Activated B cell treated with CpG ODN at 0.5 μM for 24 hours (primary cell): ENCODE data around the gene DCXR. TPM values are rescaled to one million over a fixed set of nuclear protein-coding genes. Genes with fewer than 3 reads are reported as not detected.

Source experiments
- ATAC-seq: fragments of 200-7000 bp; cut with Tn5 transposase; one replicate; pipeline ENCODE4 v1.10.0; 2021; ENCODE audit warnings: low read depth, mild to moderate bottlenecking, moderate library complexity
- CTCF ChIA-PET: fragments of 350-600 bp; sonication (Branson Sonifier 250); formaldehyde crosslinking; loops from one replicate; lab custom pipeline; 2021; ENCODE audit warnings: antibody characterized with exemption; lab: Charles Lee
- POLR2A ChIA-PET: fragments of 350-600 bp; sonication (Branson Sonifier 250); formaldehyde crosslinking; loops from one replicate; lab custom pipeline; 2021; ENCODE audit warnings: antibody characterized with exemption; lab: Charles Lee
- DNase-seq: peaks from one replicate; pipeline ENCODE4 v3.0.0; 2022
- H3K27ac Mint-ChIP-seq: one replicate; pipeline ENCODE4 v1.8.0; 2020; ENCODE audit warnings: mixed read lengths
- H3K27me3 Mint-ChIP-seq: one replicate; pipeline ENCODE4 v1.8.0; 2021; ENCODE audit warnings: mixed read lengths
- H3K36me3 Mint-ChIP-seq: one replicate; pipeline ENCODE4 v1.8.0; 2021; ENCODE audit warnings: low read depth, mixed read lengths
- H3K4me1 Mint-ChIP-seq: one replicate; pipeline ENCODE4 v1.8.0; 2021; ENCODE audit warnings: mixed read lengths
- H3K4me3 Mint-ChIP-seq: one replicate; pipeline ENCODE4 v1.8.0; 2020; ENCODE audit warnings: mild to moderate bottlenecking, mixed read lengths
- H3K9me3 Mint-ChIP-seq: one replicate; pipeline ENCODE4 v1.8.0; 2020; ENCODE audit warnings: mixed read lengths
- CTCF ChIP-seq: fragments of 200-600 bp; IDR thresholded peaks from one replicate; pipeline ENCODE4 v1.8.0; 2022; ENCODE audit warnings: antibody characterized with exemption, mild to moderate bottlenecking
- intact Hi-C: fragments of 100-400 bp; cut with micrococcal nuclease; formaldehyde crosslinking; loops from one replicate; pipeline ENCODE4 v1.15.1; 2024
- total RNA-seq: library from RNA; stranded (reverse); gene quantifications from 2 replicates; pipeline ENCODE4 v1.2.3, GENCODE V29; 2022

The DCXR gene
- total RNA-seq, 1 donor from 2014 or later, result 84.3 TPM

GRCh38 chr17:82034371-82035011 is 3.0 kb downstream of the DCXR start:
- intact Hi-C loops, result loop anchor here (5.0 to 10.0 kb wide), 3 partner anchors 57 to 260 kb away; partner anchors contain the start of genes ASPSCR1 and SLC16A3
- Mint-ChIP-seq H3K27me3 (peaks cover 2% of the 10 kb centered on the region), H3K4me1 (peaks cover 33% of the 10 kb centered on the region), H3K9me3 (no peaks in the 10 kb centered on the region), H3K36me3 (peaks cover 7% of the 10 kb centered on the region), H3K27ac (no peak overlapping the region), H3K4me3 (peak overlapping the region; percentile 24)
- ChIA-PET POLR2A (interaction anchor here (0.6 to 1.7 kb wide), 2 partner anchors 11 to 1088 kb away, joined by 3 to 5 read pairs; partner anchors contain the start of genes CENPX and LRRC45), CTCF (interaction anchor here (1.2 to 1.7 kb wide), 2 partner anchors 13 to 75 kb away, joined by 3 to 8 read pairs; no protein-coding TSS in a partner anchor)
- ATAC-seq (no peak), DNase-seq (no peak)
- no peak for TF ChIP-seq CTCF

GRCh38 chr17:82033359-82034085 is 4.0 kb downstream of the DCXR start:
- Mint-ChIP-seq H3K4me3 (no peak overlapping the region), H3K27me3 (peaks cover 2% of the 10 kb centered on the region), H3K9me3 (no peaks in the 10 kb centered on the region), H3K36me3 (peaks cover 7% of the 10 kb centered on the region), H3K4me1 (peaks cover 30% of the 10 kb centered on the region), H3K27ac (no peak overlapping the region)
- ChIA-PET CTCF (no interaction called here), POLR2A (no interaction called here)
- DNase-seq, result no peak
- no peak for TF ChIP-seq CTCF
- ATAC-seq, result no peak
- intact Hi-C loops, result loop anchor here (10.0 kb wide), 1 partner anchor 261 kb away; no protein-coding TSS in a partner anchor

- CTCF ChIA-PET, result interaction anchor here (2.3 kb wide), 1 partner anchor 74 kb away, joined by 9 read pairs; no protein-coding TSS in a partner anchor
- peaks cover 2% of the 10 kb centered on the region for H3K27me3 Mint-ChIP-seq
- no peaks in the 10 kb centered on the region for H3K9me3 Mint-ChIP-seq
- TF ChIP-seq CTCF, result no peak
- DNase-seq, result no peak
- H3K36me3 Mint-ChIP-seq, result peaks cover 7% of the 10 kb centered on the region
- POLR2A ChIA-PET, result interaction anchor here (0.6 kb wide), 1 partner anchor 66 kb away, joined by 3 read pairs; the partner anchor contains the start of gene FASN
- peaks cover 24% of the 10 kb centered on the region for H3K4me1 Mint-ChIP-seq
- intact Hi-C loops, result loop anchor here (1.0 to 10.0 kb wide), 3 partner anchors 9 to 263 kb away; partner anchors contain the start of gene LRRC45
- no peak overlapping the region for H3K27ac Mint-ChIP-seq
- ATAC-seq, result peak; percentile 27
- no peak overlapping the region for H3K4me3 Mint-ChIP-seq
These were observed 5.4 kb downstream of the DCXR start for GRCh38 chr17:82031885-82032627.

GRCh38 chr17:82031303-82031884 is 6.1 kb downstream of the DCXR start, which contains the start of gene RAC3:
RAC3 (plus strand) TSS chr17:82031678; CDS start chr17:82031762, 84 bp downstream.
- Mint-ChIP-seq H3K4me1 (peaks cover 19% of the 10 kb centered on the region), H3K27ac (no peak within 1 kb of the TSS), H3K9me3 (no peaks in the 10 kb centered on the region), H3K36me3 (peaks cover 7% of the 10 kb centered on the region), H3K27me3 (peaks cover 2% of the 10 kb centered on the region), H3K4me3 (peak within 1 kb of the TSS; percentile 77)
- intact Hi-C loops, result loop anchor here (1.0 to 10.0 kb wide), 3 partner anchors 8 to 263 kb away; partner anchors contain the start of gene LRRC45
- TF ChIP-seq CTCF, result no peak
- ATAC-seq, result peak; percentile 33
- ChIA-PET CTCF (interaction anchor here (0.9 to 2.3 kb wide), 4 partner anchors 18 to 174 kb away, joined by 3 to 15 read pairs (median 6); no protein-coding TSS in a partner anchor), POLR2A (interaction anchor here (1.1 kb wide), 1 partner anchor 68 kb away, joined by 4 read pairs; no protein-coding TSS in a partner anchor)
- DNase-seq, result no peak
